Fibroblast of mammary gland (primary cell): ENCODE measurements around the gene FAM149B1.

Experiments used
- DNase-seq: peaks from one replicate; pipeline ENCODE4 v3.0.0-alpha.2; 2010; ENCODE audit warnings: low read depth
- H3K4me3 ChIP-seq: 2 replicates; pipeline ENCODE4 v1.5.1; 2011; ENCODE audit warnings: low read depth, mild to moderate bottlenecking, low read length, moderate library complexity; ENCODE audit not compliant: control insufficient read depth
- TF ChIP-seq, protein P1 (sequence below): conservative IDR thresholded peaks from 2 replicates; pipeline ENCODE4 v1.5.1; 2011; ENCODE audit warnings: low read depth, low read length, inconsistent platforms; ENCODE audit not compliant: control insufficient read depth, insufficient read depth

Gene FAM149B1

DNA sequence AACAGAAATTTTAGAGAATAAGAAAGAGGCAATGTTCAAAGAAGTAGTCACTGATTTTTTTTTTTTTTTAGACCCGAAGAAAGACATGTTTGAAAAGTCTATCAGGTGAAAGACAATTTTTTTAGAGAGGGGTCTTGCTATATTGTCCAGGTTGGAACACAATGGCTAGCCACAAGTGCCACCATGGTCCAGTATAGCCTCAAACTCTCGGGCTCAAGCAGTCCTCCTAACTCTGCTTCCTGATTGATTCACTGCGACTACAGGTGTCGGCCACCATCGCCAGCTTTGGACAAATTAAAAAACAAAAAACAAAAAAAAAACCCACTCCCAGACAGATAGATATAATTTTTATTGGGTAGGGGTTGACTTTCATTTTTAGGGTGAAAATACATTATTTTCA lies 22.3 kb downstream of the FAM149B1 start:
- TF ChIP-seq, protein P1, sequence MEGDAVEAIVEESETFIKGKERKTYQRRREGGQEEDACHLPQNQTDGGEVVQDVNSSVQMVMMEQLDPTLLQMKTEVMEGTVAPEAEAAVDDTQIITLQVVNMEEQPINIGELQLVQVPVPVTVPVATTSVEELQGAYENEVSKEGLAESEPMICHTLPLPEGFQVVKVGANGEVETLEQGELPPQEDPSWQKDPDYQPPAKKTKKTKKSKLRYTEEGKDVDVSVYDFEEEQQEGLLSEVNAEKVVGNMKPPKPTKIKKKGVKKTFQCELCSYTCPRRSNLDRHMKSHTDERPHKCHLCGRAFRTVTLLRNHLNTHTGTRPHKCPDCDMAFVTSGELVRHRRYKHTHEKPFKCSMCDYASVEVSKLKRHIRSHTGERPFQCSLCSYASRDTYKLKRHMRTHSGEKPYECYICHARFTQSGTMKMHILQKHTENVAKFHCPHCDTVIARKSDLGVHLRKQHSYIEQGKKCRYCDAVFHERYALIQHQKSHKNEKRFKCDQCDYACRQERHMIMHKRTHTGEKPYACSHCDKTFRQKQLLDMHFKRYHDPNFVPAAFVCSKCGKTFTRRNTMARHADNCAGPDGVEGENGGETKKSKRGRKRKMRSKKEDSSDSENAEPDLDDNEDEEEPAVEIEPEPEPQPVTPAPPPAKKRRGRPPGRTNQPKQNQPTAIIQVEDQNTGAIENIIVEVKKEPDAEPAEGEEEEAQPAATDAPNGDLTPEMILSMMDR = no peak
- DNase-seq = no peak
- no peak overlapping the region for H3K4me3 ChIP-seq

DNA sequence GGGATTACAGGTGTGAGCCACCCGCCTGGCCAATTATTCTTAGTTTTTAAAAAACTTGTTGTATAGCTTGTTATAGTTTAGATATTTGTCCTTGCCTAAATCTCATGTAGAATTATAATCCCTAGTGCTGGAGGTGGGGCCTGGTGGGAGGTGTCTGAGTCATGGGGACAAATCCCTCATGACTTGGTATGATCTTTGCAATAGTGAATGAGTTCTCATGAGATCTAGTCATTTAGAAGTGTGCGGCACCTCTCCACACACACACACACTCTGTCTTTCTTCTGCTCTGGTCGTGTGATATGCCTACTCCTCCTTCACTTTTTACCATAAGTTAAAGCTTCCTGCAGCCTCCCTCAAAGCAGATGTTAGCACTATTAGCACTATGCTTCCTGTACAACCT lies 37.2 kb downstream of the FAM149B1 start:
- no peak overlapping the region for H3K4me3 ChIP-seq
- DNase-seq = peak; percentile 10
- TF ChIP-seq, protein P1 = no peak

DNA sequence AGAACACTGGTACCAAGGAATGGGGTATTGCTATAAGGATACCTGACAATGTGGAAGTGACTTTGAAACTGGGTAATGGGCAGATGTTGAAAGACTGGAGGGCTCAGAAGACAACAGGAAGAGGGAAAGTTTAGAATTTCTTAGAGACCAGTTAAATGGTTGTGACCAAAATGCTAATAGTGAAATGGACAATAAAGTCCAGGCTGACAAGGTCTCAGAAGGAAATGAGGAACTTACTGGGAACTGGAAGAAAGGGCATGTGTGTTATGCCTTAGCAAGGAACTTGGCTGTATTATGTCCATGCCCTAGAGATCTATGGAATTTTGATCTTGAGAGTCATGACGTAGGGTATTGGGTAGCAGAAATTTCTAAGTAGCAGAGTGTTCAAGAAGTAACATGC lies 38.0 kb downstream of the FAM149B1 start:
- H3K4me3 ChIP-seq = no peak overlapping the region
- TF ChIP-seq, protein P1 = no peak
- DNase-seq = no peak

DNA sequence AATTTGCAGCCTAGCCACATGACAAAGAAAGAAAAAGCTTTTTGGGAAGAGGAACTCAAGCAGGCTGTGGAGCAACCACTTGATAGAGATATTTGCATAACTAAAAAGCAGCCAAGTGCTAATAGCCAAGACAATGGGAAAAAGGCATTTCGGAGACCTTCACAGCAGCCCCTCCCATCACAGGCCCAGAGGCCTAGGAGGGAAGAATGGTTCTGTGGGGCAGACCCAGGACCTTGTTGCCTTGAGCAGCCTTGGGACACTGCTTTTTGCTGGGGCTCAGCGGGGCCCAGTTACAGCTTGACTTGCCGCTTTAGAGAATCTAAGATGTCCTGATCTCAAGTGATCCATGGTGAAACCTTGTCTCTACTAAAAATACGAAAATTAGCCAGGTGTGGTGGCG lies 38.5 kb downstream of the FAM149B1 start:
- DNase-seq = no peak
- no peak overlapping the region for H3K4me3 ChIP-seq
- TF ChIP-seq, protein P1 = no peak

DNA sequence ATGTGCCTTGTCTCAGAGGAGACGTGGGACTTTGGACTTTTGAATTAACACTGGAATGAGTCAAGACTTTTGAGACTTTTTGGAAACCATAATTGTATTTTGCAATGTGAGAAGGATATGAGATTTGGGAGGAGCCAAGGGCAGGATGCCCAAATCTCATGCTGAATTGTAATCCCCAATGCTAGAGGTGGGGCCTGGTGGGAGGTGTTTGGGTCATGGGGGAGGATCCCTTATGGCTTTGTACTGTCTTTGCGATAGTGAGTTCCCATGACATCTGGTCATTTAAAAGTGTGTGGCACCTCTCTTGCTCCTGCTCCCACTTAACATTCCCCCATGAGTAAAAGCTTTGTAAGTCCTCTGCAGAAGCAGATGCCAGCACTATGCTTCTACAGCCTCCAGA lies 40.0 kb downstream of the FAM149B1 start:
- TF ChIP-seq, protein P1 = no peak
- peak; percentile 20 for DNase-seq
- H3K4me3 ChIP-seq = no peak overlapping the region

DNA sequence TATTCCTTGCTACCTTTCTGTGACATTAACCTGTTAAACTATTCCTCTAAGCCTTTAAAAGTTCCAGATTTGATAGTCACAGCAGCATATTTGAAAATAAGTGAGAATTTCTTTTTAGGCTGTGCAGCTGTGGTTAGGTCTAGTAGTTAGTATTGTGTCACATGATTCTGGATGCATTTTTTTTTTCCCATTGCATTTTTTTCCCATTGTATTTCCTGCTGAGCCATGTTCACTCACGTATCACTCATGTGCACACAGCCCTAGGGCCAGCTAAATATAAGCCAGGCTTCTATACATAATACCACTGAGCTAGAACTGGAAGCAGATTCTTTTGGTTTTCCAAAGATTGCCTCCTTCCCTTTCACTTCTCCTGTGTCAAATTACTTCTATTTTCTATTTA lies 41.8 kb downstream of the FAM149B1 start:
- DNase-seq = peak; percentile 17
- TF ChIP-seq, protein P1 = no peak
- no peak overlapping the region for H3K4me3 ChIP-seq

DNA sequence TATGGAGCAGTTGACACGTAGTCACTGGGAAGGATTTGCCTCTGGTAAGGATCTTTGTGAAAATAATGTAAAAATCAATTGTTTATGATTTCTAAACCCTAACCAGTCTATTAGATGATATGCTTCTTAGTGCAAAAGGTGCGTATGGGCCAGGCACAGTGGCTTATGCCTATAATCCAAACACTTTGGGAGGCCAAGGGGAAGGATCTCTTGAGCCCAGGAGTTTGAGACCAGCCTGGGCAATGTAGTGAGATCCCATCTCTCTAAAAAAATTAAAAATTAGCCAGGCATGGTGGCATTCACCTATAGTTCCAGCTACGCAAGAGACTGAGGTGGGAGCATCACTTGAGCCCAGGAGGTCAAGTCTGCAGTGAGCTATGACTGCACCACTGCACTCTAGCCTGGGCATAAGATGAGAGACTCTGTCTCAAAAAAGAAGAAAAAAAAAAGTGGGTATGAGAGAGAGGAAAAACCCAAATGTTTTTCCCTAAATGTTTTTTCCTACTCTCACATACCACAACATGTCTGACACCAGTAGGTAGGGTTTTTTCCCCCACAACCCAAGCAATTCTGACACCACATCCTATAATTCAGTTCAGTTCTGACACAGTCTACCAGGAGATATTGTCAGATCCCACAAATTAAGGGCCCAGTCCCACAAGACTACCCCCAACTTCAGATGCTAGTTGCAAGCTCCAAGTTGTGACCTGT lies 42.6 kb downstream of the FAM149B1 start:
- TF ChIP-seq, protein P1 = no peak
- H3K4me3 ChIP-seq = no peak overlapping the region
- no peak for DNase-seq
